SK-N-SH treated with all-trans-retinoic acid at 6 μM for 48 hours (cell line): ENCODE data around the gene JAKMIP1.

ENCODE experiments used
- ATAC-seq: fragments of 200-7000 bp; cut with Tn5 transposase; 3 replicates; pipeline ENCODE4 v1.9.1; 2020; ENCODE audit warnings: mild to moderate bottlenecking, moderate library complexity
- ARNTL ChIP-seq: fragments of 450-650 bp; formaldehyde crosslinking; IDR thresholded peaks from 2 replicates; pipeline ENCODE4 v1.5.0; 2020; ENCODE audit warnings: low read depth, mild to moderate bottlenecking, moderate library complexity, borderline replicate concordance
- BACH2 ChIP-seq: fragments of 250-450 bp; sonication (Bioruptor Pico); IDR thresholded peaks from 2 replicates; pipeline ENCODE4 v1.9.0; 2021; ENCODE audit warnings: mild to moderate bottlenecking, borderline replicate concordance
- CSDC2 ChIP-seq: fragments of 250-450 bp; sonication (Bioruptor Pico); IDR thresholded peaks from 2 replicates; pipeline ENCODE4 v1.5.0; 2020; ENCODE audit warnings: mild to moderate bottlenecking, moderate library complexity
- CSRNP3 ChIP-seq: fragments of 250-450 bp; sonication (Bioruptor Pico); IDR thresholded peaks from 2 replicates; pipeline ENCODE4 v1.5.1; 2021; ENCODE audit warnings: mild to moderate bottlenecking, moderate library complexity
- ESRRG ChIP-seq: fragments of 250-450 bp; sonication (Bioruptor Pico); IDR thresholded peaks from 2 replicates; pipeline ENCODE4 v1.6.1; 2021; ENCODE audit warnings: mild to moderate bottlenecking
- ISL1 ChIP-seq: fragments of 250-450 bp; sonication (Bioruptor Pico); IDR thresholded peaks from 2 replicates; pipeline ENCODE4 v2.1.2; 2022; ENCODE audit warnings: mild to moderate bottlenecking, moderate library complexity
- OSR1 ChIP-seq: fragments of 250-450 bp; sonication (Bioruptor Pico); IDR thresholded peaks from 2 replicates; pipeline ENCODE4 v1.8.0; 2022; ENCODE audit warnings: moderate library complexity, mild to moderate bottlenecking, inconsistent platforms
- PPARA ChIP-seq: fragments of 250-450 bp; sonication (Bioruptor Pico); IDR thresholded peaks from 2 replicates; pipeline ENCODE4 v1.5.0; 2020; ENCODE audit warnings: mild to moderate bottlenecking, borderline replicate concordance
- RARB ChIP-seq: fragments of 250-450 bp; sonication (Bioruptor Pico); IDR thresholded peaks from 2 replicates; pipeline ENCODE4 v1.8.0; 2021; ENCODE audit warnings: mild to moderate bottlenecking, moderate library complexity
- SNAI2 ChIP-seq: fragments of 250-450 bp; sonication (Bioruptor Pico); IDR thresholded peaks from 2 replicates; pipeline ENCODE4 v1.5.0; 2020; ENCODE audit warnings: mild to moderate bottlenecking, moderate library complexity
- TCF4 ChIP-seq: fragments of 250-450 bp; sonication (Bioruptor Pico); IDR thresholded peaks from 2 replicates; pipeline ENCODE4 v1.8.0; 2021; ENCODE audit warnings: mild to moderate bottlenecking, moderate library complexity, borderline replicate concordance
- TOX ChIP-seq: fragments of 250-450 bp; sonication (Bioruptor Pico); IDR thresholded peaks from 2 replicates; pipeline ENCODE4 v1.8.0; 2021; ENCODE audit warnings: mild to moderate bottlenecking, moderate library complexity, borderline replicate concordance
- TSHZ2 ChIP-seq: fragments of 250-450 bp; sonication (Bioruptor Pico); IDR thresholded peaks from 2 replicates; pipeline ENCODE4 v1.5.0; 2020; ENCODE audit warnings: mild to moderate bottlenecking, moderate library complexity
- ZC3H10 ChIP-seq: fragments of 250-450 bp; sonication (Bioruptor Pico); IDR thresholded peaks from 2 replicates; pipeline ENCODE4 v1.5.1; 2021; ENCODE audit warnings: mild to moderate bottlenecking, moderate library complexity
- ZFP3 ChIP-seq: fragments of 250-450 bp; sonication (Bioruptor Pico); IDR thresholded peaks from 2 replicates; pipeline ENCODE4 v1.5.0; 2020; ENCODE audit warnings: mild to moderate bottlenecking, moderate library complexity
- ZFP30 ChIP-seq: fragments of 450-650 bp; formaldehyde crosslinking; IDR thresholded peaks from 2 replicates; pipeline ENCODE4 v1.5.0; 2022; ENCODE audit warnings: mild to moderate bottlenecking, moderate library complexity
- ZNF565 ChIP-seq: fragments of 450-650 bp; formaldehyde crosslinking; conservative IDR thresholded peaks from 2 replicates; pipeline ENCODE4 v1.5.0; 2020; ENCODE audit warnings: low read depth, mild to moderate bottlenecking, moderate library complexity
- TF ChIP-seq, protein P1 (sequence below): fragments of 250-450 bp; sonication (Bioruptor Pico); IDR thresholded peaks from 2 replicates; pipeline ENCODE4 v1.8.0; 2021; ENCODE audit warnings: low read depth, mild to moderate bottlenecking, moderate library complexity, borderline replicate concordance
- TF ChIP-seq, protein P2 (sequence below): fragments of 250-450 bp; sonication (Bioruptor Pico); IDR thresholded peaks from 2 replicates; pipeline ENCODE4 v1.8.0; 2020; ENCODE audit warnings: mild to moderate bottlenecking, moderate library complexity, borderline replicate concordance

Gene JAKMIP1

DNA sequence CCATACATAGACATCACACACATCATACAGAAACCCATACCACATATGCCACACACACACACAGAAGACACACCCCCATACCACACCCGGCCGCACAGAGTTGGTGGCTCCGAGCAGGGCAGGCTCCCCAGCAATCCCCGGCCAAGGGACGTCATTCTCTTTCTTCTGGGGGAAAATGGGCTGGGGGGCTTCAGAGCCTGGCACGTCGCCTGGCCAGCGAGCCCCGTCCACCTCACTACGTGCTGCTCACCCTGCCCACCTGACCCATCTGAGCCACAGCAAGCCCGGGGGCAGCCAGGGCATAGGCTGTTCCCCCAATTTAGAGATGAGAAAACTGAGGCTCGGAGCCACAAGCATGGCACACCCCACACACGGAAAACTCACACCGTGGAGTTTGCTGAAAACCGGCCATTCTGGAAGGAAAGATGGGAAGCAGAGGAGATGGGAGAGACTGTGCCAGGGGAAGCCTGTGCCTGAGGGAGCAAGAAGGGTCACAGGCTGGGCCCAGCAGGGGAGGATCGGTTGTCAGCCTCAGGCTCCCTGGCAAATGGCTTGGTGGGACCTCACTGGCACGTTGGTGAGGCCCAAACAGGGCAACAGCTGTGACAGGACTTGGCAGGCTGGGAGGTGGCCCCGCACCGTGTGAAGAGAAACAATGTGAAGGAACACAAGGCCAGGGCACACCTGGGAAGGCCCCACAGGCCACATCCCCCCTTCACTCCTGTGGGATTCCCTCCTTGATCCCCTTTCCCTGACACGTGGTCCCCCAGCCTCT lies 73.2 kb downstream of the JAKMIP1 start (continued):
- no peak for TF ChIP-seq TSHZ2 (CRISPR knock-in tag)
- TF ChIP-seq, all 23 proteins: peak for 0

DNA sequence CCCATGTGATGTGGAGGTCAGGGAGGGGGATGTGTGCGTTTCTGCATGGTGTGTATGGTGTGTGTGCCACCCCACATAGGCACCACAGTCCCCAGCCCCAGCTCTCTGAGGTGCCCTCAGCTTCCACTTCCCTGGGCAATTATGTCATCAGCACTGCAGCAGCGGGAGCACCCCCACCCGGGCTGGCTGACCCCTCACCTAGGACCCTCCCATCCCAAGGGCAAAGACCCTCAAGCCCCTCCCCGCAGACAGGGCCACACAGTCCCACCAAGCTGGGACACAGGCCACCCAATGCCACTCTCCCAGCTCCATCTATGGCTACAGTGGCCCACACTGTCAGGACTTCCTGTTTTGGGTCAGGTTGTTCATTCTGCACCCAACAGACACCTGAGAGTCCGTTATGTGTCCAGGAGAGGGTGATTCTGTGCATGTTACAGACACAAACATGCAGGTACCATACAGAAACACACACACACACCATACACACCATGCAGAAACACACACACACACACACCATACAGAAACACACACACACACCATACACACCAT lies 75.2 kb downstream of the JAKMIP1 start:
- ATAC-seq, result no peak
- TF ChIP-seq TCF4 (CRISPR knock-in tag) (no peak), ZFP3 (CRISPR knock-in tag) (no peak), SNAI2 (CRISPR knock-in tag) (no peak)
- TF ChIP-seq, all 23 proteins: peak for 0

DNA sequence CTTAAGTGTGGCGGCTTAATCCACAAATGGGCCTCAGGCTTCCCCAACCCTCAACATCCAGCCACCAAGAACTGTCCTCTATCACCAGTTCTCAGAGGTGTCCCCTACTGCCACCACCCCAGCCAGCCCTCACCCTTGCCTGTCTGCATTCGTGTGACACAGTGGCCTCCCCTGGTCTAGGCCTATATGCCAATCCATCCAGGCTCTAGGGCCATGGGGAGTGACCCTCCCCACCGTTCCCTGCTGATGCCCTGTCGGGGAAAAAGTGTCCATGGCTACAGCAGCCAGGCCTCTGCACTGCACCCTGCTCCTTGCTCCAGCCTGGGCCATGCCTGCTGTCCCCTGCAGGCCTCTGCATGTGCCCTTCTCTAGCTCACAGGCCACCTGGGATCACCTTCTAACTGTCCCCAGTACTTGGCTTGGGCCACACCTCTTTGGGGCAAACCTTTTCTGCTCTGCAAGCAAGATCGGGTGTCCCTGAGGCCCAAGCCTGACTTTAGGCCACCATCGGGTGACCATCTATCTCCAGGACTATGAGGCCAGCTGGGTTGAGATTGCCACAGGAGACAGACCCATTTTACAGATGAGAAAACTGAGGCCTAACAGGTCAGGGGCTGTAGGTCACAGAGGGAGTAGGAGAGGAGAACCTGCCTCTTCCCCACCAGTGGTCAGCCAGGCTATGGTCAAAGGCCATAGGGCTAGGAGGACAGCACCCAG lies 75.8 kb downstream of the JAKMIP1 start:
- no peak for ATAC-seq
- TF ChIP-seq TSHZ2 (CRISPR knock-in tag) (no peak), RARB (no peak), OSR1 (no peak), ESRRG (no peak), ZFP3 (CRISPR knock-in tag) (no peak), BACH2 (CRISPR knock-in tag) (no peak), SNAI2 (CRISPR knock-in tag) (no peak), ZC3H10 (CRISPR knock-in tag) (no peak), TOX (no peak), ZNF565 (no peak), PPARA (CRISPR knock-in tag) (no peak), CSRNP3 (CRISPR knock-in tag) (no peak), ISL1 (CRISPR knock-in tag) (no peak), ARNTL (no peak), ZFP30 (no peak), CSDC2 (no peak), TCF4 (CRISPR knock-in tag) (no peak)
- TF ChIP-seq, protein P1, sequence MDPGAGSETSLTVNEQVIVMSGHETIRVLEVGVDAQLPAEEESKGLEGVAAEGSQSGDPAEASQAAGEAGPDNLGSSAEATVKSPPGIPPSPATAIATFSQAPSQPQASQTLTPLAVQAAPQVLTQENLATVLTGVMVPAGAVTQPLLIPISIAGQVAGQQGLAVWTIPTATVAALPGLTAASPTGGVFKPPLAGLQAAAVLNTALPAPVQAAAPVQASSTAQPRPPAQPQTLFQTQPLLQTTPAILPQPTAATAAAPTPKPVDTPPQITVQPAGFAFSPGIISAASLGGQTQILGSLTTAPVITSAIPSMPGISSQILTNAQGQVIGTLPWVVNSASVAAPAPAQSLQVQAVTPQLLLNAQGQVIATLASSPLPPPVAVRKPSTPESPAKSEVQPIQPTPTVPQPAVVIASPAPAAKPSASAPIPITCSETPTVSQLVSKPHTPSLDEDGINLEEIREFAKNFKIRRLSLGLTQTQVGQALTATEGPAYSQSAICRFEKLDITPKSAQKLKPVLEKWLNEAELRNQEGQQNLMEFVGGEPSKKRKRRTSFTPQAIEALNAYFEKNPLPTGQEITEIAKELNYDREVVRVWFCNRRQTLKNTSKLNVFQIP, result no peak
- TF ChIP-seq, protein P2, sequence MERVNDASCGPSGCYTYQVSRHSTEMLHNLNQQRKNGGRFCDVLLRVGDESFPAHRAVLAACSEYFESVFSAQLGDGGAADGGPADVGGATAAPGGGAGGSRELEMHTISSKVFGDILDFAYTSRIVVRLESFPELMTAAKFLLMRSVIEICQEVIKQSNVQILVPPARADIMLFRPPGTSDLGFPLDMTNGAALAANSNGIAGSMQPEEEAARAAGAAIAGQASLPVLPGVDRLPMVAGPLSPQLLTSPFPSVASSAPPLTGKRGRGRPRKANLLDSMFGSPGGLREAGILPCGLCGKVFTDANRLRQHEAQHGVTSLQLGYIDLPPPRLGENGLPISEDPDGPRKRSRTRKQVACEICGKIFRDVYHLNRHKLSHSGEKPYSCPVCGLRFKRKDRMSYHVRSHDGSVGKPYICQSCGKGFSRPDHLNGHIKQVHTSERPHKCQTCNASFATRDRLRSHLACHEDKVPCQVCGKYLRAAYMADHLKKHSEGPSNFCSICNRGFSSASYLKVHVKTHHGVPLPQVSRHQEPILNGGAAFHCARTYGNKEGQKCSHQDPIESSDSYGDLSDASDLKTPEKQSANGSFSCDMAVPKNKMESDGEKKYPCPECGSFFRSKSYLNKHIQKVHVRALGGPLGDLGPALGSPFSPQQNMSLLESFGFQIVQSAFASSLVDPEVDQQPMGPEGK (CRISPR knock-in tag), result no peak
